Upper lobe of right lung (tissue), 1 donor: ENCODE data around the gene APBA2. TPM values are rescaled to one million over a fixed set of nuclear protein-coding genes. Genes with fewer than 3 reads are reported as not detected.

Experiments
- ATAC-seq: fragments of 200-7000 bp; cut with Tn5 transposase; one replicate; pipeline ENCODE4 v1.9.1; 2020; ENCODE audit warnings: mild to moderate bottlenecking, moderate library complexity
- DNase-seq: peaks from one replicate; pipeline ENCODE4 v3.0.0-alpha.2; 2020
- H3K27ac ChIP-seq: fragments of 200-600 bp; one replicate; pipeline ENCODE4 v1.8.0; 2022
- H3K27me3 ChIP-seq: fragments of 200-600 bp; one replicate; pipeline ENCODE4 v1.8.0; 2022; ENCODE audit warnings: mild to moderate bottlenecking
- H3K36me3 ChIP-seq: fragments of 200-600 bp; one replicate; pipeline ENCODE4 v1.8.0; 2022
- H3K4me1 ChIP-seq: fragments of 200-600 bp; one replicate; pipeline ENCODE4 v1.8.0; 2022
- H3K4me3 ChIP-seq: fragments of 200-600 bp; one replicate; pipeline ENCODE4 v1.8.0; 2022; ENCODE audit warnings: mild to moderate bottlenecking
- H3K9me3 ChIP-seq: fragments of 200-600 bp; one replicate; pipeline ENCODE4 v1.8.0; 2022
- intact Hi-C: fragments of 100-400 bp; cut with DNase I; formaldehyde crosslinking; loops from one replicate; pipeline ENCODE4 v1.11.0; 2022
- total RNA-seq: library from RNA; stranded (reverse); fragmentation: NEBNext Ultra II Directional; extraction: Animal tissue kit (Norgen Biotek cat#: 25700); gene quantifications from one replicate; pipeline ENCODE4 v1.2.1, GENCODE V29; 2021
- TF ChIP-seq, protein P1 (sequence below): fragments of 200-600 bp; IDR thresholded peaks from one replicate; pipeline ENCODE4 v1.8.0; 2022; ENCODE audit warnings: antibody characterized with exemption
- donor health status: DM: no; HTN: yes; CAD: no; lungs with severe emphysema.

The APBA2 gene
- total RNA-seq, 1 donor from 2014 or later = 4.2 TPM

DNA sequence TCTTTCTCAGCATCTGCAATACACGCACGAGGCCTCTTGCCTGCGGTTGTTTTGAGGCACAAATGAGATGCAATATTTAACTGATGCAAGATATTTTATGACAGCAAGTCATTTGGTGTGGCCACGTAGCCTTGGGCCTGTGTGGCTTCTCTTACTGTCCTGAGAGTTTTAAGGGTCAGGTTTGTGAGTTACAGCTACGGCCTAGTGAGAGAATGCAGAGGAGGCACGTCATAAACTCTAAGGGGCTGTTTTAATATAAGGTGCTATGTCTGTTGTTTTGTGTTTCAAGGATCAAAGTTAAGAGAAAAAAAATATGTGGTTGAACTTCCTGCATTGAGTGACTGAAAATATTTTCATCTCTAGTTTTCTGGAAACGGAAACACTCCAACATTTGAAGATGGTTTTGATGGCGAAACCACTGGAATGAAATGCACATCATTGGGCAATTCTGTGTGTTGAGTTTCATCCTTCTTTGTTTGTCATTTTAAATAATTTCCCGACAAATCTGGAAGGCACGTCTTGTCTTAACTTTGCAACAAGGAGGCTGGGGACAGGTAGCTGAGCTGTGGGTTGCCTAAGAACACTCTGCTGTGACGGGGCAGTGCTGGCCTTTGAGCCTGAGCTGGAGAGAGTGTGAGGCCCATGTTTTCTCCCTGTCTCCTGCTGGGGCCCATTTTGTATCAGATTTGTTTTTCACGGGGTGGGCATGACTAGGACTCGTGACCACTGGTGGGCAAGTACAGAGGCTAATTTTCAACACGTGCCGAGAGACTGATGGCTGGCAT is 5.1 kb downstream of the APBA2 start:
- TF ChIP-seq, protein P1, sequence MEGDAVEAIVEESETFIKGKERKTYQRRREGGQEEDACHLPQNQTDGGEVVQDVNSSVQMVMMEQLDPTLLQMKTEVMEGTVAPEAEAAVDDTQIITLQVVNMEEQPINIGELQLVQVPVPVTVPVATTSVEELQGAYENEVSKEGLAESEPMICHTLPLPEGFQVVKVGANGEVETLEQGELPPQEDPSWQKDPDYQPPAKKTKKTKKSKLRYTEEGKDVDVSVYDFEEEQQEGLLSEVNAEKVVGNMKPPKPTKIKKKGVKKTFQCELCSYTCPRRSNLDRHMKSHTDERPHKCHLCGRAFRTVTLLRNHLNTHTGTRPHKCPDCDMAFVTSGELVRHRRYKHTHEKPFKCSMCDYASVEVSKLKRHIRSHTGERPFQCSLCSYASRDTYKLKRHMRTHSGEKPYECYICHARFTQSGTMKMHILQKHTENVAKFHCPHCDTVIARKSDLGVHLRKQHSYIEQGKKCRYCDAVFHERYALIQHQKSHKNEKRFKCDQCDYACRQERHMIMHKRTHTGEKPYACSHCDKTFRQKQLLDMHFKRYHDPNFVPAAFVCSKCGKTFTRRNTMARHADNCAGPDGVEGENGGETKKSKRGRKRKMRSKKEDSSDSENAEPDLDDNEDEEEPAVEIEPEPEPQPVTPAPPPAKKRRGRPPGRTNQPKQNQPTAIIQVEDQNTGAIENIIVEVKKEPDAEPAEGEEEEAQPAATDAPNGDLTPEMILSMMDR = no peak
- Histone ChIP-seq H3K36me3 (no peaks in the 10 kb centered on the region), H3K9me3 (no peaks in the 10 kb centered on the region), H3K27me3 (peaks cover 17% of the 10 kb centered on the region), H3K4me3 (no peak overlapping the region), H3K27ac (no peak overlapping the region), H3K4me1 (no peaks in the 10 kb centered on the region)
- intact Hi-C loops = no loop called here
- no peak for ATAC-seq
- no peak for DNase-seq

DNA sequence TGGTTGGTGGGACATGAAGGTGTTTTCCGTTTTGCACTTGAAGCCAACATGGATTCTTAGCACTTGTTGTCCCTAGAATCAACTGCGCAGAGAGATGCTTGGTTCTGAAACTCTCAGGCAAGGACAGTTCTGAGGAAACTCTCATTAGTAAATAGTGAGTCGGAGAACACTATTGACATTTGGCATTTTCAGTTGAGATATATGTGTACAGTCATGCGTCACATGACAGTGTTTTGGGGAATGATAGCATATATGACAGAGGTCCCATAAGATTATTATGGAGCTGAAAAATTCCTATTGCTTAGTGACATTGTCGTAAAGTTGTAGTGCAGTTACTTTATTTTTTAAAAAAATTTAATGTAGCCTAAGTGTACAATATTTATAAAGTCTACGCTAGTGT is 5.8 kb downstream of the APBA2 start:
- intact Hi-C loops = no loop called here
- Histone ChIP-seq H3K36me3 (no peaks in the 10 kb centered on the region), H3K27me3 (peaks cover 14% of the 10 kb centered on the region), H3K9me3 (no peaks in the 10 kb centered on the region), H3K4me1 (no peaks in the 10 kb centered on the region), H3K4me3 (no peak overlapping the region), H3K27ac (no peak overlapping the region)
- TF ChIP-seq, protein P1 = no peak
- DNase-seq (no peak), ATAC-seq (no peak)

GRCh38 chr15:28892789-28893610 is 7.2 kb downstream of the APBA2 start:
- no peaks in the 10 kb centered on the region for H3K36me3 ChIP-seq
- no peak for ATAC-seq
- H3K9me3 ChIP-seq = no peaks in the 10 kb centered on the region

DNA sequence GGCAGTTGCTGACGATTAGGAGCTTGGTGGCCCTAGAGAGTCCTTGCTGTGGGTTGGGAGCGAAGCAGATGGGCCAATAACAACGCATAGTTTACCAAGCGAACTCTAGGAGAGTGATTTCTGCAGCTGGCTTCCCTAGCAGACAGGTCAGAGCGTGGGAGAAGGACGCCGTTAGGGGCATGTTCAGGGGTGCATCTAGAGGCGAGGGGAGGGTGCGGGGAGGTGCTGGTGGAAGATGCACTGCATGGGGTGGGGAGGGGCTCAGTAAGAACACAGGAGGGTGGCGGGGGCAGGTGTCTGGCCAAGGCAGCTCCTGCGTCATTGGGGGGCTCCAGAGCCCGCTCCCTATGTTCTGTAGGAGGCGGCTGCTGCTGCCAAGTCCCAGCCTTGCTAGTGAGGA is 8.9 kb downstream of the APBA2 start:
- H3K36me3 ChIP-seq = no peaks in the 10 kb centered on the region
- H3K9me3 ChIP-seq = no peaks in the 10 kb centered on the region
- intact Hi-C loops = no loop called here
- no peaks in the 10 kb centered on the region for H3K4me1 ChIP-seq
- H3K27me3 ChIP-seq = no peaks in the 10 kb centered on the region
- no peak overlapping the region for H3K27ac ChIP-seq
- DNase-seq = no peak
- TF ChIP-seq, protein P1 = no peak
- H3K4me3 ChIP-seq = no peak overlapping the region
- ATAC-seq = no peak

More at GRCh38 chr15:28892789-28893610, 7.2 kb downstream of the APBA2 start:
- H3K4me1 ChIP-seq = no peaks in the 10 kb centered on the region
- no peak for DNase-seq
- H3K27me3 ChIP-seq = no peaks in the 10 kb centered on the region
- TF ChIP-seq, protein P1 = no peak
- no peak overlapping the region for H3K27ac ChIP-seq
- H3K4me3 ChIP-seq = no peak overlapping the region
- intact Hi-C loops = no loop called here

GRCh38 chr15:28895146-28895545 is 9.4 kb downstream of the APBA2 start:
- ATAC-seq = no peak
- DNase-seq = no peak
- Histone ChIP-seq H3K4me1 (no peaks in the 10 kb centered on the region), H3K4me3 (no peak overlapping the region), H3K27ac (no peak overlapping the region), H3K27me3 (no peaks in the 10 kb centered on the region), H3K36me3 (no peaks in the 10 kb centered on the region), H3K9me3 (no peaks in the 10 kb centered on the region)
- intact Hi-C loops = no loop called here
- TF ChIP-seq, protein P1 = no peak
